Lung (tissue), 12 donors: ENCODE measurements around the gene MYLIP. TPM values are rescaled to one million over a fixed set of nuclear protein-coding genes. Genes with fewer than 3 reads are reported as not detected.

Experiments
- ATAC-seq: fragments of 200-7000 bp; cut with Tn5 transposase; one replicate; pipeline ENCODE4 v1.9.1; 2020; ENCODE audit warnings: moderate number of reproducible peaks; ENCODE audit not compliant: insufficient read depth, low FRiP score
- DNase-seq, 3 donors: peaks; one replicate each; pipeline ENCODE4 v3.0.0-alpha.2; 2013 to 2017
- H3K27ac ChIP-seq, 2 donors: one replicate each; pipeline ENCODE4 v1.5.1; 2013; ENCODE audit warnings: mild to moderate bottlenecking in 2 of 2, moderate library complexity in 2 of 2, control low read depth in 1 of 2, inconsistent platforms in 1 of 2, low read depth in 1 of 2, low read length in 1 of 2
- H3K27me3 ChIP-seq, 3 donors: one replicate each; pipeline ENCODE4 v1.5.1; 2013; ENCODE audit warnings: low read length in 2 of 3; ENCODE audit not compliant: control insufficient read depth in 3 of 3, insufficient read depth in 3 of 3
- H3K36me3 ChIP-seq, 4 donors: one replicate each; pipeline ENCODE4 v1.5.1; 2013; ENCODE audit warnings: low read length in 4 of 4, mild to moderate bottlenecking in 1 of 4, moderate library complexity in 1 of 4; ENCODE audit not compliant: control insufficient read depth in 4 of 4, insufficient read depth in 4 of 4
- H3K4me1 ChIP-seq, 5 donors: one replicate each; pipeline ENCODE4 v1.5.1; 2013; ENCODE audit warnings: low read length in 5 of 5, mild to moderate bottlenecking in 2 of 5, moderate library complexity in 1 of 5; ENCODE audit not compliant: control insufficient read depth in 5 of 5, insufficient read depth in 5 of 5
- H3K4me3 ChIP-seq: one replicate; pipeline ENCODE4 v1.5.1; 2013; ENCODE audit warnings: mild to moderate bottlenecking, control low read depth, moderate library complexity
- H3K9ac ChIP-seq, 2 donors: one replicate each; pipeline ENCODE4 v1.5.1; 2013; ENCODE audit warnings: low read length in 2 of 2, control low read depth in 1 of 2; ENCODE audit not compliant: insufficient read depth in 1 of 2
- H3K9me3 ChIP-seq, 4 donors: one replicate each; pipeline ENCODE4 v1.5.1; 2013; ENCODE audit warnings: low read length in 3 of 4, mild to moderate bottlenecking in 1 of 4, moderate library complexity in 1 of 4; ENCODE audit not compliant: control insufficient read depth in 4 of 4, insufficient read depth in 3 of 4
- WGBS, 2 donors: extraction: QIAGEN DNeasy Blood & Tissue Kit; methylation state at CpG; one replicate each; pipeline ENCODE4 v1.1.7; 2013; 5-methylcytosine and 5-hydroxymethylcytosine counted together
- polyA plus RNA-seq, 2 donors: library from polyadenylated mRNA; stranded (reverse); fragments of 200-250 nt; gene quantifications; one replicate each; pipeline ENCODE4 v1.2.1, GENCODE V29; 2013
- total RNA-seq, 2 donors: library from RNA; depleted of rRNA in 1 of 2; stranded (reverse); fragments of >200 nt in 1 of 2; gene quantifications; one replicate each; pipeline ENCODE4 v1.2.1, GENCODE V29; 2014 to 2021
- TF ChIP-seq, protein P1 (sequence below): IDR thresholded peaks from 2 replicates; pipeline ENCODE4 v1.5.1; 2012; ENCODE audit warnings: mild to moderate bottlenecking; ENCODE audit errors: control extremely low read depth, extremely low read depth
- donor health status: control.
- donor health status: control.
- donor health status: Bipolar disorder and iron deficiency.
- donor health status: healthy.
- donor health status: DM: yes; HTN: yes; CAD: no.

Gene MYLIP
- total and polyA plus RNA-seq, 4 donors: 16.7 to 118 (median 26.1) TPM

DNA sequence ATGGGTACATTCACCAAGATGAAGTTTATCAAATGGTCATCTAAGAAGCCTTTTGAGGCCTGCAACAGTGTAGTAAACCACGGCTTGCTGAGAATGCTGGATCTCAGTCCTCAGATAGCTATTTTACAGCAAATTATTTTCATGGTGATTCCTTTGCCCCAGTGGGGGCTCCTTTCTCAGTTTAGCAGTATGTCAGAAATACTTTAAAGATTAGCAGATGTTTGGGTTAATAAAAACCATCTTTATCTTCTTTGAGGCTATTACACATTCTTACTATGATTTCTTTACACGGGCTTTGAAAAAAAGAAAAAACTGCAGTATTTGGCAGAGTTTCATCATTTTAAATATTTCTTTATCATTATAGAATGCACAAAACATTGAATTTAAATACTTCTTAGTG is 10.7 kb downstream of the MYLIP start:
- no peak overlapping the region for H3K4me3 ChIP-seq
- 78 to 80% methylated on average over 2 of the region's 2 CpGs for WGBS, 2 donors
- H3K27me3 ChIP-seq: no peaks in the 10 kb centered on the region
- no peaks in the 10 kb centered on the region for H3K9me3 ChIP-seq
- H3K27ac ChIP-seq: no peak overlapping the region
- TF ChIP-seq, protein P1, sequence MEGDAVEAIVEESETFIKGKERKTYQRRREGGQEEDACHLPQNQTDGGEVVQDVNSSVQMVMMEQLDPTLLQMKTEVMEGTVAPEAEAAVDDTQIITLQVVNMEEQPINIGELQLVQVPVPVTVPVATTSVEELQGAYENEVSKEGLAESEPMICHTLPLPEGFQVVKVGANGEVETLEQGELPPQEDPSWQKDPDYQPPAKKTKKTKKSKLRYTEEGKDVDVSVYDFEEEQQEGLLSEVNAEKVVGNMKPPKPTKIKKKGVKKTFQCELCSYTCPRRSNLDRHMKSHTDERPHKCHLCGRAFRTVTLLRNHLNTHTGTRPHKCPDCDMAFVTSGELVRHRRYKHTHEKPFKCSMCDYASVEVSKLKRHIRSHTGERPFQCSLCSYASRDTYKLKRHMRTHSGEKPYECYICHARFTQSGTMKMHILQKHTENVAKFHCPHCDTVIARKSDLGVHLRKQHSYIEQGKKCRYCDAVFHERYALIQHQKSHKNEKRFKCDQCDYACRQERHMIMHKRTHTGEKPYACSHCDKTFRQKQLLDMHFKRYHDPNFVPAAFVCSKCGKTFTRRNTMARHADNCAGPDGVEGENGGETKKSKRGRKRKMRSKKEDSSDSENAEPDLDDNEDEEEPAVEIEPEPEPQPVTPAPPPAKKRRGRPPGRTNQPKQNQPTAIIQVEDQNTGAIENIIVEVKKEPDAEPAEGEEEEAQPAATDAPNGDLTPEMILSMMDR: no peak
- peaks cover 16 to 27% (median 19%) of the 10 kb centered on the region in 4 donors for H3K36me3 ChIP-seq
- no peak for ATAC-seq
- no peak overlapping the region for H3K9ac ChIP-seq
- no peak for DNase-seq
- peaks cover 0 to 30% (median 13%) of the 10 kb centered on the region in 5 donors for H3K4me1 ChIP-seq

DNA sequence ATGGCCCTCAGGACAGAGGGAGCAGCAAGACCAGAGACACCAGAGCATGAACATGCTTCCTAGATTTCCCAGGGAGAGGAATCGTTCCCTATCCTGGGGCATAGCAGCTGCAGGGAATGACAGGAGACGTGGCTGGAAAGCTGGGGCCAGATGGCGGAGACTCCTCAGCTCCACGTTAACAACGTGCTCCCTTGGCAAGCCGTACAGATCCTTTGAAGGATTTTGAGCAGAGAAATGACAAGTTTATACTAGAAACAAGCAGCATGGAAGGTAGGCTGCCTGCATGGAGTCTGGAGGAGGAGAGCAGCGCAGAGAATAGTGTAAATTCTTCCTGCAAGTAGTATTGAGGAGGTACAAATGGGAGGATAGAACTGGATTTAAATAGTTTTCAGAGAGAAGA is 11.7 kb downstream of the MYLIP start:
- H3K9ac ChIP-seq: no peak overlapping the region
- H3K27me3 ChIP-seq: no peaks in the 10 kb centered on the region
- DNase-seq (no peak), ATAC-seq (no peak)
- no peaks in the 10 kb centered on the region for H3K9me3 ChIP-seq
- H3K4me1 ChIP-seq: peaks cover 4 to 21% (median 10%) of the 10 kb centered on the region in 5 donors
- 80 to 91% methylated on average over 7 of the region's 7 CpGs for WGBS, 2 donors
- no peak overlapping the region for H3K4me3 ChIP-seq
- H3K27ac ChIP-seq: no peak overlapping the region
- TF ChIP-seq, protein P1: no peak
- H3K36me3 ChIP-seq: peaks cover 19 to 38% (median 25%) of the 10 kb centered on the region in 4 donors

DNA sequence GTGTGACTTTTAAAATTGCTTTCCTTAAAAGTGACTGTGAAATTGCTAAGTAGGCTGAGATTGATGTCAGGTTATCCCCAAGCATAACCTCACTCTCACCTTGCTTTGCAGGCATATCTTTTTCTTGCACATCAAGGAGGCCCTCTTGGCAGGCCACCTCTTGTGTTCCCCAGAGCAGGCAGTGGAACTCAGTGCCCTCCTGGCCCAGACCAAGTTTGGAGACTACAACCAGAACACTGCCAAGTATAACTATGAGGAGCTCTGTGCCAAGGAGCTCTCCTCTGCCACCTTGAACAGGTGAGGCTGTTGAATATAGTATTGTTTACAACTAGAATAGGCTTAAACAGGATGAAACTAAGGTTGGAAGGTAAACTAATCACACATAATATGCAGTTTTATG is 12.6 kb downstream of the MYLIP start:
- Histone ChIP-seq H3K27ac (no peak overlapping the region), H3K4me3 (no peak overlapping the region), H3K27me3 (no peaks in the 10 kb centered on the region), H3K36me3 (peaks cover 19 to 39% (median 26%) of the 10 kb centered on the region in 4 donors), H3K4me1 (peaks cover 4 to 27% (median 8%) of the 10 kb centered on the region in 5 donors), H3K9me3 (no peaks in the 10 kb centered on the region), H3K9ac (no peak overlapping the region)
- DNase-seq: no peak
- ATAC-seq: no peak
- TF ChIP-seq, protein P1: no peak

DNA sequence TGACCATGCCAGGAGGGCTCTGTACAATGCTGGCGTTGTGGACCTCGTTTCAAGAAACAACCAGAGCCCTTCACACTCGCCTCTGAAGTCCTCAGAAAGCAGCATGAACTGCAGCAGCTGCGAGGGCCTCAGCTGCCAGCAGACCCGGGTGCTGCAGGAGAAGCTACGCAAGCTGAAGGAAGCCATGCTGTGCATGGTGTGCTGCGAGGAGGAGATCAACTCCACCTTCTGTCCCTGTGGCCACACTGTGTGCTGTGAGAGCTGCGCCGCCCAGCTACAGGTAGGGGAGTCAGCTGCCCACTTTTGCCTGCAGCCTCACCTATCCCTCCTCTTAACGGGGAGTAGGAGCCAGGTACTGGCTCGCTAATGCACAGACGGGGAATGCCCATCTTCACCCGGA is 16.2 kb downstream of the MYLIP start:
- WGBS, 2 donors: 88 to 93% methylated on average over 13 of the region's 13 CpGs
- peaks cover 27 to 46% (median 37%) of the 10 kb centered on the region in 4 donors for H3K36me3 ChIP-seq
- H3K27ac ChIP-seq: no peak overlapping the region
- H3K27me3 ChIP-seq: no peaks in the 10 kb centered on the region
- no peak for ATAC-seq
- H3K4me3 ChIP-seq: no peak overlapping the region
- H3K9ac ChIP-seq: no peak overlapping the region
- DNase-seq: peak in 2 of 3 donors; percentile 32 to 48
- H3K9me3 ChIP-seq: no peaks in the 10 kb centered on the region
- H3K4me1 ChIP-seq: peaks cover 4 to 6% (median 4%) of the 10 kb centered on the region in 5 donors
- TF ChIP-seq, protein P1: no peak
